Stimulated activated naive B cell treated with anti-CD40 and anti-IgM and Interleukin-4, amounts not matched to agents 10 μg/mL and 1 μg/mL and 100 μg/mL, for 72 hours (primary cell): ENCODE data around the gene PUM1.

Experiments
- ATAC-seq, 2 donors: fragments of 150-1000 bp; cut with Tn5 transposase; replicated peaks; 2 replicates each; pipeline ENCODE4 v1.10.0; 2021; ENCODE audit warnings: moderate library complexity in 1 of 2
- DNase-seq: peaks from one replicate; pipeline ENCODE4 v3.0.0; 2021
- H3K27ac Mint-ChIP-seq: one replicate; pipeline ENCODE4 v1.8.0; 2022; ENCODE audit warnings: mild to moderate bottlenecking, mixed read lengths
- H3K27me3 Mint-ChIP-seq, 2 donors: one replicate each; pipeline ENCODE4 v1.8.0; 2022; ENCODE audit warnings: mixed read lengths in 2 of 2
- H3K36me3 Mint-ChIP-seq, 2 donors: one replicate each; pipeline ENCODE4 v1.8.0; 2022; ENCODE audit warnings: mixed read lengths in 2 of 2, mild to moderate bottlenecking in 1 of 2
- H3K4me1 Mint-ChIP-seq, 2 donors: one replicate each; pipeline ENCODE4 v1.8.0; 2022; ENCODE audit warnings: mixed read lengths in 2 of 2, mild to moderate bottlenecking in 1 of 2
- H3K4me3 Mint-ChIP-seq, 2 donors: one replicate each; pipeline ENCODE4 v1.8.0; 2022; ENCODE audit warnings: mild to moderate bottlenecking in 2 of 2, mixed read lengths in 2 of 2, moderate library complexity in 1 of 2
- H3K9me3 Mint-ChIP-seq, 2 donors: one replicate each; pipeline ENCODE4 v1.8.0; 2022; ENCODE audit warnings: mixed read lengths in 2 of 2, mild to moderate bottlenecking in 1 of 2

Gene PUM1

GRCh38 chr1:31029026-31029425, 36.5 kb downstream of the PUM1 start:
- no peak for DNase-seq
- peak overlapping the region; percentile 94 for H3K27ac Mint-ChIP-seq

DNA sequence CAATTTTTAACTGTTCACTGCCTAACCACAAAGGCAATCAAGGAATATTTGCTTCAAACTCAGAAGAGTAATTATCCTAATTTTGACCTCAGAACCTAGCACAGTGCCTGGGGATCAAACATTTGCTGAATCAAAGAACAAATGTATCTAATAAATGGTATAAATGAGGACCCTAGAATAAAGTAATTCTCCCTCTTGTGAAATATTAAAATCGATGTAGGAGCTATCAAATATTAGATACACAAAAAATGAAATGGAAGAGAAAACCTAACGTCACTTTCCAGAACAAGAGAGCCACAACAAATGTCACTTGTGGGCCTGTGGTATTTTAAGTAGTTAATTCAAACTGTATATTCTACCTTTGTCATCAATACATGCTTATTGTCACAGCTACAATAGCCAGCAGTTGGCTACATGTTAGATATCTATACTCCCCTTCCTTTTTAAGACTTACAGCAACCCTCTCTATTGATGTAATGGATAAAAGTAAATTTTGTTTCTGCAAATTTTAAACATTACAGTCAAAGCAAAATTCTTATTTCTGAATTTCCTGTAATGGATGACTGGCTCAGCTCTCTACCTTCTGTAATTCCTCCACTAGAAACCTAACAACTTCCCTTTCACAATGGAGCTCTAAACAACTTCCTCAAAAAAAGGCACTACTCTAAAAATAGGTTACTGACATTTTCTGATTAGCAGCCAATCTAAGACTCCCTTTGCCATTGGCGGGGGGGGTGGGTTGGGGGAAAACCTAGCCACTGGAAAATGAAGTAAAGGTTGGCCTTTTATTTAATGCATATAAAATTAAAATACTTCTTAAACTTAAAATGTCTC, 37.6 kb downstream of the PUM1 start:
- no peaks in the 10 kb centered on the region for H3K27me3 Mint-ChIP-seq
- peaks cover 0 to 4% of the 10 kb centered on the region in 2 donors for H3K9me3 Mint-ChIP-seq
- peaks cover 42 to 92% of the 10 kb centered on the region in 2 donors for H3K4me1 Mint-ChIP-seq
- peak; percentile 85 to 86 for ATAC-seq
- H3K27ac Mint-ChIP-seq: peak overlapping the region; percentile 89
- DNase-seq: no peak
- peaks cover 36 to 63% of the 10 kb centered on the region in 2 donors for H3K36me3 Mint-ChIP-seq
- H3K4me3 Mint-ChIP-seq: peak overlapping the region; percentile 33 to 55

More at GRCh38 chr1:31029026-31029425, 36.5 kb downstream of the PUM1 start:
- Mint-ChIP-seq H3K4me1 (peaks cover 45 to 94% of the 10 kb centered on the region in 2 donors), H3K4me3 (peak overlapping the region; percentile 53 to 62), H3K9me3 (peaks cover 0 to 4% of the 10 kb centered on the region in 2 donors), H3K36me3 (peaks cover 37 to 65% of the 10 kb centered on the region in 2 donors), H3K27me3 (no peaks in the 10 kb centered on the region)
- ATAC-seq: no peak

DNA sequence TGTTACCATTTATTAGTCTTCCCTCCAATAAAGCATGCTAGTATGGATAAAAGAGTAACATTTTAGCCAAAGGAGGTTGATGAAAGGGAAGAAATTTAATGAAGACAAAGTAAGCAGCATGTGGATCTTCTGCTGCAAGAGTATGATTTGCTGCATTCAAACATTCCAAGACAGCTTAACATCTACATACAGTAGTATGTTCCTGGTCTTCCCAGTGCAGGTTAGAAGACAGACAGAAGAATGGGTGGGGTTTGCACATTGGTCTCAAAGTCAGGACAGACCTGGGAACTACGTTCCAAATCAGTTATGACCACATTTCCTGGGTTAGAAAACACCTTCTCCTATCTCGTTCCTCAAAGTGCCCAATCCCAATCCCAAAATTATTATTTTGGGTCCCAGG, 43.3 kb downstream of the PUM1 start:
- peak overlapping the region; percentile 67 for H3K27ac Mint-ChIP-seq
- H3K9me3 Mint-ChIP-seq: no peaks in the 10 kb centered on the region
- no peaks in the 10 kb centered on the region for H3K27me3 Mint-ChIP-seq
- no peak overlapping the region for H3K4me3 Mint-ChIP-seq
- peaks cover 30 to 55% of the 10 kb centered on the region in 2 donors for H3K36me3 Mint-ChIP-seq
- peaks cover 38 to 82% of the 10 kb centered on the region in 2 donors for H3K4me1 Mint-ChIP-seq
- DNase-seq (no peak), ATAC-seq (no peak)

DNA sequence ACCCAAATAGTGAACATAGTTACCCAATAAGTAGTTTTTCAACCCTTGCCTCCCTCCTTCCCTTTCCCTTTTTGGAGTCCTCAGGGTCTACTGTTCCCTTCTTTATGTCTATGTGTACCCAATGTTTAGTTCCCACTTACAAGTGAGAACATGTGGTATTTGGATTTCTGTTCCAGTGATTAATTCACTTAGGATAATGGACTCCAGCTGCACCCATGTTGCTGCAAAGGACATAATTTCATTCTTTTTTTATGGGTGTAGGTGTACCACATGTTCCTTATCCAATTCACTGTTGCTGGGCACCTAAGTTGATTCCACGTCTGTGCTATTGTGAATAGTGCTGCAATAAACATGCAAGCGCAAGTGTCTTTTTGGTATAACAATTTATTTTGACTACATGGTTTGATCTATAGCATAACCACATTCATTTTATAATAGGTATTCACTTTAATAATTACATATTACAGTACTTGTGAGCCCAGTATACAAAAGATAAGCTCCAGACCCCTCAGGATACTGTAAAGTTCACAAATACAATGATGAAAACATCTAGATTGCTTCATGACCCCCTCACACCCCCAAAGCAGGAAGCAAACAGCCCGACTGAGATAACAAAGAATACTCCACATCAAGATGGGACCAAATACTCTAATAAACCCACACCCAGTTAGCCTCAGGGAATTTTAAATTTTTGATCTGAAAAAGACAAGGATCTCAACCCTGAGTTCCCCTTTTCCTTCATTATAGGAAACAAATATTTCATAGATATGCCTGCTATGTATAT, 45.3 kb downstream of the PUM1 start:
- H3K27me3 Mint-ChIP-seq: no peaks in the 10 kb centered on the region
- H3K4me1 Mint-ChIP-seq: peaks cover 35 to 69% of the 10 kb centered on the region in 2 donors
- no peak overlapping the region for H3K27ac Mint-ChIP-seq
- H3K9me3 Mint-ChIP-seq: no peaks in the 10 kb centered on the region
- no peak overlapping the region for H3K4me3 Mint-ChIP-seq
- peaks cover 26 to 50% of the 10 kb centered on the region in 2 donors for H3K36me3 Mint-ChIP-seq
- ATAC-seq: no peak
- no peak for DNase-seq

- Mint-ChIP-seq H3K4me3 (no peak overlapping the region), H3K36me3 (peaks cover 26 to 46% of the 10 kb centered on the region in 2 donors), H3K27ac (peak overlapping the region; percentile 66), H3K27me3 (no peaks in the 10 kb centered on the region), H3K9me3 (no peaks in the 10 kb centered on the region), H3K4me1 (peaks cover 34 to 65% of the 10 kb centered on the region in 2 donors)
- ATAC-seq: no peak
- no peak for DNase-seq
Observed at GRCh38 chr1:31019401-31019800, 46.1 kb downstream of the PUM1 start.

DNA sequence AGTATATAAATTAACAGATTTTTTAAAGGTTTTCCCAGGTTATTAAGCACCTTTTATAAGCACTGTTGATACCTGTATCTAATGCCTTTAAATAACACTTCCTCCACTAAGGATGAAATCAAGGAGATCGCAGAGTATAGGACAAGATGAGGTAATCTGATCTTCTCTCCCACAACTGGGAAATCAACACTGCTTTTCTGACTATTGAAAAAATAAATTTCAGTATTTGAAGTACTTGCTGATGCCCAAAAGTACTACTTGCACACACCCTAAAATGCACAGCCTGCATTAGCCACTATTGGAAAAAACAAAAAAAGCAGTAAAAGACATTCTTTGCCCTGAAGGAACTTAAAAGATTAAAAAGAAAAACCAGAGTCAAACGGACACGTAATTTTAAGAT, 48.6 kb downstream of the PUM1 start:
- no peaks in the 10 kb centered on the region for H3K27me3 Mint-ChIP-seq
- peaks cover 37 to 61% of the 10 kb centered on the region in 2 donors for H3K4me1 Mint-ChIP-seq
- H3K9me3 Mint-ChIP-seq: no peaks in the 10 kb centered on the region
- peaks cover 22 to 41% of the 10 kb centered on the region in 2 donors for H3K36me3 Mint-ChIP-seq
- ATAC-seq (no peak), DNase-seq (no peak)
- H3K27ac Mint-ChIP-seq: peak overlapping the region; percentile 60
- H3K4me3 Mint-ChIP-seq: no peak overlapping the region

DNA sequence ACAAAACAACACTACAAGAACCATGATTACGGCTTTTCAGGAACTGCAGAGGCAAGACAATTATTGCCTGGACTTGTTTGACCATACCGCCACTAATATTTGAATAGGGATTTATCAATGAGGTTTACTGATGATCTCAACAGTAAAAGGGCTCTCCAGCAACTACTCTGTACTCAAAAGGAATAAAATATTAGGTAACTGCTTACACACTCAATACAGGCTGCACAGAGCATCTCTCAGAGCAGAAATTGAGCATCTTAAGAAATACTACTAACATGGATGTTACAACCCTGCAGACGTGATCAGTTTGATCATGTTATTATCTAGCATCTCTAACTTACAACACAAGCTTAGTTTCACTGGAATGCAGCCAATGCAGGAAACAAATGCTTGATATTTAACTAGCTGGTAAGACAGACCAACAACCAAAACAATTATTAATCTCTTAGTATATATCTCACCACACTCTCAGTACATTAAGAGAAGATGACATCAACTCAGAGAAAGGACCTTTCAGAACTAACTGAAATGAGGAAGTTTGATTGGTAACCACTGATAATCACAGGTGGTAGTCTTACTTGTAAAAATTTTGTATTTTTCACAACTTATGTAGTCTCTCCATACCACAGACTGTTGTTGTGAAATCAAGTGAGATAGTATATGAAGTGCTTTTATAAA, 52.2 kb downstream of the PUM1 start:
- DNase-seq: no peak
- H3K36me3 Mint-ChIP-seq: peaks cover 25 to 44% of the 10 kb centered on the region in 2 donors
- no peaks in the 10 kb centered on the region for H3K9me3 Mint-ChIP-seq
- no peaks in the 10 kb centered on the region for H3K27me3 Mint-ChIP-seq
- H3K4me1 Mint-ChIP-seq: peaks cover 37 to 61% of the 10 kb centered on the region in 2 donors
- peak overlapping the region; percentile 91 for H3K27ac Mint-ChIP-seq
- peak; percentile 79 to 86 for ATAC-seq
- peak overlapping the region; percentile 60 to 62 for H3K4me3 Mint-ChIP-seq

GRCh38 chr1:31012210-31012924, 53.1 kb downstream of the PUM1 start:
- H3K27ac Mint-ChIP-seq: peak overlapping the region; percentile 91
- H3K27me3 Mint-ChIP-seq: no peaks in the 10 kb centered on the region
- H3K9me3 Mint-ChIP-seq: no peaks in the 10 kb centered on the region
- H3K4me1 Mint-ChIP-seq: peaks cover 44 to 67% of the 10 kb centered on the region in 2 donors
- DNase-seq (no peak), ATAC-seq (no peak)
- peaks cover 33 to 49% of the 10 kb centered on the region in 2 donors for H3K36me3 Mint-ChIP-seq
- H3K4me3 Mint-ChIP-seq: peak overlapping the region in 1 of 2 donors; percentile 25

DNA sequence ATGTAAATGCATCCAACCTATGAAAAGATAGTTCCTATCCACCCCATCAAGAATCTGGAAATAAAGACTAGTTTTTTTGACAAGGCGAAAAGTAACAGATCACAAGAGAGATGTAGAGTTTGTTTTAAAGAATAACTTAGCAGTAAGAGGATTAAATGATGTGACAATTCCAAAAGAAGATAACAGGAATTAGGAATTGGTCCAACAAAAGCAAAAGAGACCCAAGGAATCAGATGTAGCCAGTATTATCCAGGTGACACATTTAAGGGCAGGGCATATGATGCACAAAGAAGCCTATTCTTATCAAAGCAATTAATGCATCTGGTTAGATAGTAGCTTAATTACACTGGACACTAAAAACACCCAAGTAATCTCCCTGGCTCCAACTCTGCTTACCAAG, 53.8 kb downstream of the PUM1 start:
- Mint-ChIP-seq H3K36me3 (peaks cover 33 to 45% of the 10 kb centered on the region in 2 donors), H3K4me3 (peak overlapping the region in 1 of 2 donors; percentile 25), H3K9me3 (no peaks in the 10 kb centered on the region), H3K27ac (peak overlapping the region; percentile 75), H3K4me1 (peaks cover 40 to 66% of the 10 kb centered on the region in 2 donors), H3K27me3 (no peaks in the 10 kb centered on the region)
- DNase-seq (no peak), ATAC-seq (no peak)

DNA sequence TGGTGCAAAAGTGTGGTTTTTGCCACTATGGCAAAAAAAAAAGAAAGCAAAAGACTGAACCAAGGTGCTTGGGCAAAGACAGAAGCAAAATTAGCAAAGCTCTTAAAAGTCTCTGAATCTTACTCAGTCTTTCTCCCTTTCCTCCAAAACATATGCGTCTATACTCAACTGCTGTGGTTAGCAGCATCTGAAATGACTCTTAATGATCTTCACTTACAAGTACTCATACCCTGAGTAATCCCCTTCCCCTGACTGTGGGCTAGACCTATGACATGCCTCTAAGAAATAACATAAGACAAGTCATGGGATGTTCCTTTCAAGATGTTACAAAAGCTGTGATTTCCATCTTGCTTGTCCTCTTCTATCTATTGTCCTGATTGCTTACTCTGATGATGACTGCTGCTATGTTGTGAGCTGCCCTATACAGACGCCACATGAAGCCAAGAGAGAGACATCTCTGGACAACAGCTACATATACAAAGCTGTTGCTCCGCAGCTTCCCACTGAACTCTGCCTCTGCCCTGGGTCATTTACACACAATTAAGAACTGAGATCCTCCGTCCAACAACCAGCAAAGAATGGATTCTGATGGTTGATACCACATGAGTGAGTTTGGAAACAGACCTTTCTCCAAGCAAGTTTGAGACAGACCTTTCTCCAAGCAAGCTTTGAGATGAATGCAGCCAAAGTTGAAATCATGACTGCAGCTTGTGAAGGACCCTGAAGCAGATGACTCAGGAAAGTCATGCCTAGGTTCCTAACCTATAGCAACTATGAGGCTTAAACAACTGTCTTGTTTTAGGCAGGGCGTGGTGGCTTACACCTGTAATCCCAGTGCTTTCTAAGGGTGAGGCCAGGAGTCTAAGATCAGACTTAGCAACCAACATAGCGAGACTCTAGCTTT, 55.2 kb downstream of the PUM1 start:
- H3K27ac Mint-ChIP-seq: peak overlapping the region; percentile 93
- no peaks in the 10 kb centered on the region for H3K9me3 Mint-ChIP-seq
- ATAC-seq: peak; percentile 83 to 89
- peaks cover 40 to 56% of the 10 kb centered on the region in 2 donors for H3K36me3 Mint-ChIP-seq
- peak; percentile 32 for DNase-seq
- peak overlapping the region; percentile 0 to 47 for H3K4me3 Mint-ChIP-seq
- H3K4me1 Mint-ChIP-seq: peaks cover 47 to 78% of the 10 kb centered on the region in 2 donors
- no peaks in the 10 kb centered on the region for H3K27me3 Mint-ChIP-seq

GRCh38 chr1:31007462-31007991, 58.0 kb downstream of the PUM1 start:
- DNase-seq (no peak), ATAC-seq (peak; percentile 80 to 88)
- Mint-ChIP-seq H3K4me3 (peak overlapping the region; percentile 53 to 69), H3K27ac (peak overlapping the region; percentile 93), H3K9me3 (no peaks in the 10 kb centered on the region), H3K4me1 (peaks cover 49 to 86% of the 10 kb centered on the region in 2 donors), H3K27me3 (no peaks in the 10 kb centered on the region), H3K36me3 (peaks cover 48 to 65% of the 10 kb centered on the region in 2 donors)

DNA sequence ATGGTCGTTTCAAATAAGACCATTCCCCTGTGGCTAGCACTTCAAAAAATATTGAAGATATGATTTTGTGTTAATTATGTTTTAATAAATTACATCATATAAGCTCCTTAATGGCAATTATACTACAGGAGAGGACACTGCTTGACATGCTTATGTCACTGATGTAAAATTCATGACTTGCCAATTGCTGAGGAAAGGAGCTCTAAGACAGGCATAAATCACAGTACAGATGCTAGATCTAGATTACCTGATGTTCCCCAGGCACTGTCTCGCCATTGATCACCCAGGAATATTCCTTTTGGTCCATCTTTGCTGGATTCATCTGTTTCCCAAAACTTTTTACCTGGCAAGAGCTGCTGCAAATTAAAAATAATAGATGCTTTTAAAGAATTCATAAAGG, 58.8 kb downstream of the PUM1 start:
- H3K4me3 Mint-ChIP-seq: no peak overlapping the region
- H3K9me3 Mint-ChIP-seq: no peaks in the 10 kb centered on the region
- H3K4me1 Mint-ChIP-seq: peaks cover 45 to 78% of the 10 kb centered on the region in 2 donors
- peaks cover 43 to 61% of the 10 kb centered on the region in 2 donors for H3K36me3 Mint-ChIP-seq
- ATAC-seq (no peak), DNase-seq (no peak)
- H3K27ac Mint-ChIP-seq: peak overlapping the region; percentile 62
- no peaks in the 10 kb centered on the region for H3K27me3 Mint-ChIP-seq
